GM18870 (cell line): ENCODE data around the gene PDE8B.
"Not testable (repeated sequence)": the region's sequence is repeated elsewhere in the genome, so short reads cannot be mapped to it uniquely, and the experiment has no call there.

ENCODE experiments used
- ATAC-seq: cut with Tn5 transposase; IDR thresholded peaks from one replicate; pipeline ENCODE4 v1.9.1; 2021; ENCODE audit warnings: moderate library complexity; ENCODE audit not compliant: unreplicated experiment

Gene PDE8B

DNA sequence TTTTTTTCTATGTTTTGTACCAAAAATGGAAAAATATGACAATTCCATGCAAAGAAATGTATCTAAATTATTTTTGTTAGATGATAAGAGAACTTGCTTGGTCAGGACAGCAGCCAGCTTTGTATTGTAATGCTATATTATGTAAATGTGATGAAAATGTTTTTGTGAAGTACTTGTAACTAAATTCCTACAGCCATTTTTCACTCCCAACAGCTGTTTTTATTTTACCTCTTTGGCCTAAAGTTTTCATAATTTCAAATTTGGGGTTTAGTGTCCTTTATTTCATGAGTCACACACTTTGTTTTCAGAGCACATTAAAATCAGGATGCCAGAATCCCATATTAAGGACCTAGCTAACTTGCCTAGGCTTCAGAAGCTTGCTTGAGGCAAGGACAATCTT lies 217.5 kb downstream of the PDE8B start:
- no peak for ATAC-seq

DNA sequence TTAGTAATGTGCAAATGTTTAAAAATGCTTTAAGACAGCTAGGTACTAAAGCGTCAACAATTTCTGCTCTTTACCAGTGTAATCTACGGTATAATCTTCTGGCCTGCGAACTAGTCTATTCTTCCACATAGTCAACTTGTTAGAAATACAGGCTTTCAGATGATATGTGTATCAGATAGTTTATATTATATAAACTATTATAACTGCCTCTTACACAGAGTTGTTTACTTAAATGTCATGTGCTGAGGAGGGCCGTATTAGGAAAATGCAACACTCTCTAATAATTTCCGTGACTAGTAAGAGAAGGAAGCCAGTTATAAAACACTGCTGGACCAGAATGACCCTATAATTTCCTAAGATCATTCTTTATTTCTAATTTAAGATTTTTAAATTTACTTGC lies 218.0 kb downstream of the PDE8B start:
- no peak for ATAC-seq

DNA sequence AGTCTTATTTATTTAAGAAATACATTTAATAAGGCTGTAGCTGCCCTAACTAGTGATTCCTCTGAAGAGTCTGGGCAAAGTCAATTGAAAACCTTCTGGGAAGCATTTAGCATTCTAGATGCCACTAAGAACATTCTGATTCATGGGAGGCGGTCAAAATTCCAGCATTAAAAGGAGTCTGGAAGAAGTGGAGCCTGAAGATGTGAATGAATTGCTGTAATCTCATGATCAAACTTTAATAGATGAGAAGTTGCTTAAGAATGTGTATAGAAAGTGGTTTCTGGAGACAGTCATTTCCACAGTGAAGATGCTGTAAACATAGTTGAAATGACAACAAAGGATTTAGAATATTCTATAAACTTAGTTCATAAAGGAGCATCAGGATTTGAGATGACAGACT lies 220.2 kb downstream of the PDE8B start:
- no peak for ATAC-seq

DNA sequence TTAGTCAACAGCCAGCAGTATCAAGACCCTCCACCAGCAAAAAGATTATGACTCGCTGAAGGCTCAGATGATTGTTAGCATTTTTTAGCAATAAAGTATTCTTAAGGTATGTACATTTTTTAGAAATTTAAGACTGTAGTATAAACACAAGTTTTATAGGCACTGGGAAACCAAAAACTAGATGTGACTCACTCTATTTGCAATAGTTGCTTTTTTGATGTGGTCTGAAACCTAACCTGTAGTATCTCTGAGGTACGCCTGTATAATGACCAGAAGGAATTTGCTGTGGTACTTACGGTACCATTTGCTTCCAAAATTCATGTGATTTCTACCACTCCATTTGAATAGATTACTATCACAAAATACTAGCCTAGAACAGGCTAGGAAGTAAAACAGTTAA lies 220.8 kb downstream of the PDE8B start:
- ATAC-seq = no peak

DNA sequence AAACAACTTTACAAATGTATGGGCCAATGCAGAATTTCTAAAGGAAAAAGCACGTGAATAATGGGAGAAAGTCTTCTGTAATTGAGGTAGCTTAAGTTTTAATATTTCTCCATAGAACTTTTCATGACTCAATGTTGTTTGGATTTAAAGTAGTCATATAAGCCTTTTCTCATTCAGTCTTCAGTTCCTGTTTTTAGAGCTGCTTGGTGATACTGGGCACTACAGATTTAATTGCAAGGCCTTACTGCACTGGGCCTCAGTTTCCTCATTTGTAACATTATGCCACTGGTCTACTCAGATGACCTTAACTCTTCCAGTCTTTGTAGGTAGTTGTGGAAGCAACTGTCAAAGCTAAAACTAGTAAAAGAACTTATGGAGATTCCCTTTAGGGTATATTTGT lies 221.2 kb downstream of the PDE8B start:
- ATAC-seq = no peak

DNA sequence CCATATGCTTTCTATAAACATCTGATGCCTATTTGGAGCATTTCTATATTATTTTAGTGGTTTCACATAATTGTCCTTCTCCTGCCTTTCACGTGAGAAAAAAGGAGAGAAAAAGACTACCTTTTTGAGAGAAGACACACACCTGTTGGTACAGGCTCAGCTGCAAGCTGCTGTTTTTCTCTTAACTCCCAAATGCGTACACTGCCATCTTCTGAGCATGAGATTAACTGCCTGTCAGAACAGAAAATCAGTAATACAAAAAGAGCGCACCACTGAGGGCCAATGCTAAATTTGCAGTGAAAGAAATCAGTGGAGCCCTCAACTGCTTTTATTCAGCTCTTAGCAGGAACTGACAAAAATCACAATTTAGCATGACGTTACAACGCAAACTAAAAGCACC lies 226.7 kb downstream of the PDE8B start:
- ATAC-seq = no peak

DNA sequence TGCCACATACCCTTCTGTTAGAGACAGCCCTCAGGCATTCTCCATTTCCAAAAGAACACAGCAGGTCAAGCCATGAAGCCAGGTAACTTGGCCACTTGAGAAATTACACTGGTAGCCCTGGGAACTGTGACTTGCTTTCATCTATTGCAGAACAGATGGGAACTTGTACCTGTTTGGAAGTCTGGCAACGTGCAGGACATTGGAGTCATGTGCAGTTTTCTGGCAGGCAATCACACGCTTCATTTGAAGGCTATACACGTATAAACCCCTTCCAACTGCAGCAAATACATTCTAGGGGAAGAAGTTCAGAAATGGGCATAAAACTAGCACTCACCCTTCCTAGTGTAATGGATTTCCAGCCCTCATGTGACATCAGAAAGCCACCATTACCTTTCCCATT lies 227.6 kb downstream of the PDE8B start:
- no peak for ATAC-seq

DNA sequence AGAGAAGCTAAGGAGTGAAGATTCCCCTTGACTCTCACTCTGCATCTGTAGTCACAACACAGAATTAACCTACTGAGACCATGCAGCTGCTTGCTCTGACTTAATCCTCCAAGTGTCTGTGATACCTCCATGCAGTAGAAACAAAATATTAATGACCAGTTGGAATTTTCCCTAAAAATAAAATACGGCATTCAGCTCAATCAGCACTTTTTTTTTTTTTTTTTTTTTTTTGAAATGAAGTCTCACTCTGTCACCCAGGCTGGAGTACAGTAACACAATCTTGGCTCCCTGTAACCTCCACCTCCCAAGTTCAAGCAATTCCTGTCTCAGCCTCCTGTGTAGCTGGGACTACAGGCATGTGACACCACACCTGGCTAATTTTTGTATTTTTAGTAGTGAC lies 233.2 kb downstream of the PDE8B start:
- no peak for ATAC-seq

DNA sequence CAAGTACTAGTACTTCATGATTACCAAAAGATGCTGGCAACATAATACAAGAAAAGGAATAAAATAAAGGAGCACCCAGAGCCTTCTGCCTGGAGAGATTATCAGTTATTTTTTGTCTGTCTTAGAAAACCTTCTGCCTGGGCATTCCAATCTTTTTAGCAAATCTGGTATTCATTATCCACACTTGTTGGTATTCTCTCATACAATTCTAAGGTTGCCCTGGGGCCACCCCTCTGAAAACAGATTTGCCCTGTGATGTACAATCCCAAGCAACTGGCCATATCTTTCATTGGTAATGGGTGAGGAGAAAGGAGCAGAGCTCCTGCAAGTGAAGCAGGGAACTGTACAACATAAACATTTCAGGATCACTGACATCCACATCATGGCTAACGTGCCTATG lies 233.9 kb downstream of the PDE8B start:
- no peak for ATAC-seq

DNA sequence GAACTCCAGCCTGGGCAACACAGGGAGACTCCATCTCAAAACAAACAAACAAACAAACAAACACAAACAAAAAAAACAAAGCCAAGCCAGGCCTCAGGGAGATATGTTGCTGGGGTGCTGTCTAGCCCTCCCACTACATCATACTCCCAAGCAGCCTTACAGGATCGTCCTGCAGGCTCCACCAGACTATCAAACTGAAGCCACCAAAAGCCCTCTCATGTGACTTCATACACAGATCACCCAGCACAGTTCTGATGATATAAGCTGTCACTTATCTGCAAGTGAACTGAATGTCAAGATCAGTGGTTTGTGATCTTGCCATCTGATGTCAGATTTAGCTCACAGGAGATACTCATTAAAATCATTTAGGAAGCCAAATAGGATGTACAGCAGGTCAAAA lies 238.4 kb downstream of the PDE8B start:
- ATAC-seq = no peak

DNA sequence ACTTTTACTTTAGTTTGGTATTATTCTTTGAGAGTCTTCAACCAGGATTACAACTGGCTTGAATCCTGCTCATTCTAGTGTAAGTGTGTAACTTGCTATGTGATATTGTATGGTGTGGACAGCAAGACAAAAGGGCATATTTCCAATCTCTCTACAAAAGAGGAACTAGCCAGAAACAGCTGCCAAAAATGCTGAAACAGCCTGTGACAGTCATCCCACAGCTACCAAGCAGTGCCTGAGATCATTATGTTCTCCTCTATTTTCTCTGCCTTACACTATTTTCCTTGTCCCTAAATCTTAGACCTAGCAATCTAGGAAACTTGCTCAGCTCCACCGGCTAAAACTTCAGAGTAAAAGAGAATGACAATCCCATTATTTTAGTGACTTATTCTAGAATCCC lies 238.8 kb downstream of the PDE8B start:
- no peak for ATAC-seq

DNA sequence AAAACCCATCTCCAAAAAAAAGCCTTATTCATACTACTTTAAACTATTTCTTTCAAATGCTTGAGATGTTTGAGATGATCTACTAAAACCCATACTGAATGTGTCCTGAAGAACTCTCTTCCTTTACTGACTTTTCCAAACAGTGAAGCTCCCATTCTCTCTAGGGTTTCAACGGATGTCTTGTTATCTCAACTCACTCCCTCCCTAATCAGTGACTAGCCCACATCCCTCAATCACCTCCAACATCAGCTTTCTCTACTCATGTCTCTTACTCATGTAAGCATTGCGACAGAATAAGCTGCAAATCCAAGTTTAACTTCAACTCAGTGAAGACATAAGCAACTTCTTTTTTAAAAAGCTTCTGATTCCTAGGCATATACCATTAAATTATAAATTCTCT lies 239.5 kb downstream of the PDE8B start:
- ATAC-seq = no peak

DNA sequence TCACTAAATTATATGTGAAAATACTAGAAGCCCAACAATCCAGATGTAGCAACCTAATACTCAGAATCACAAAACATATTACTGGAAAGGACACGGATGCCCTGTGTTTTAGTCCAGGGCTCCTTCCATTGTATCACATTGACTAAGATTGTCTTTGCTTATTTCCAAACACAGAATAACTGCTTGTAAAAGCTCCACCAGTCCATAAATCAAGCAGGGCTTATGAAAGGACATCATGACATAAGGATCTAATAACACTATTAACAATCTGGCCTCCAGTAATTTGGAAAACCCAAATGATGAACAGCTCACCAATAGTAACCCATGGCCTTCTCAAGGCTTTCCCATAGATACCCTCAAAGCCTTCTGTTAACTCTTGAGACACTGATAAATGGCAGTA lies 241.9 kb downstream of the PDE8B start:
- no peak for ATAC-seq

DNA sequence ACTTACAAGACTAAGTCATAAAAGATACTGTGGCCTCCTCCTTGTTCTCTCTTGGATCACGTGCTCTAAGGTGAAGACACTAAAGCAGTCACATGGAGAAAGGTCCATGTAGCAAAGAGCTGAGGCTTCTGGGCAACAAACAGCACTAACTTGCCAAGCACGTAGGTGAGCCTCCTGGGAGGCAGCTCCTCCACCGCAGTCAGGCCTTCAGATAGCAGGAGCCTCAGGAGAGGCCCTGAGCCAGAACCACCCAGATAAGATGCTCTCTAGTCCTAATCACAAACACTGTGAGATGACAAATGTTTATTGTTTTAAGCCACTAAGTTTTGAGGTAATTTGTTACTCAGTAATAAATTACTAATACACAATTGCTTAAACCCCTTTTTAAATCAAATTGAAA lies 243.6 kb downstream of the PDE8B start:
- ATAC-seq = no peak

DNA sequence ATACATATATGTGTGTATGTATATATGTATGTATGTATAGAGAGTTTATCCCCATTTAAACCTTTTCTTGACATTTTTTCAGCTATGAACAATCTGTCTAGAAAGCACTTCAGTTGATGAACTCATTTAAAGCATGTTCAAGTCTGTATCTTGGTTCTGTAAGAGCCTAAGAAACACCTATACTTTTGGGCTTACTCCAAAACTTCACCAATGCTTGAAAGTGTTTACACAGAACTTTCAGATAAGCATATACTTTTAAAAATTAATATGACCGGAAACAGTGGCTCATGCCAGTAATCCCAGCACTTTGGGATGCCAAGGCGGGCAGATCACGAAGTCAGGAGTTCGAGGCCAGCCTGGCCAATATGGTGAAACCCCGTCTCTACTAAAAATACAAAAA lies 250.8 kb downstream of the PDE8B start:
- no peak for ATAC-seq

DNA sequence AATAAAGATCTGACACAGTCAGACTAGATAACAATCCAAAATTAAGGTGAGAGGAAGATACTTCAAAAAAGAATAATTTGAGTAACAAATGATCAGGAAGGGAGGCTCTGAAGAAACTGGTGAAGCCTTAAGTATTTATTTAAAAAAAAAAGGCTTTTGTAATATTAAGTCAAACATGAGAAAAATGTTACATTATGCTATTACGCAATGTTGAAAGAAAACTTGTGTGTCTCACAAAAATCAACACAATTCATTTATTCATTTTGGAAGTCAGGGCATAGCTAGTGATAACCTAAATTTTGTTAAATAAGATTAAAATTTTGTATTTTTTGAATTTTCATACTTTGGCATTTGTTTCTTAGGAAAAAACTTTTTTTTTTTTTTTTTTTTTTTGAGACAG lies 253.4 kb downstream of the PDE8B start:
- no peak for ATAC-seq

DNA sequence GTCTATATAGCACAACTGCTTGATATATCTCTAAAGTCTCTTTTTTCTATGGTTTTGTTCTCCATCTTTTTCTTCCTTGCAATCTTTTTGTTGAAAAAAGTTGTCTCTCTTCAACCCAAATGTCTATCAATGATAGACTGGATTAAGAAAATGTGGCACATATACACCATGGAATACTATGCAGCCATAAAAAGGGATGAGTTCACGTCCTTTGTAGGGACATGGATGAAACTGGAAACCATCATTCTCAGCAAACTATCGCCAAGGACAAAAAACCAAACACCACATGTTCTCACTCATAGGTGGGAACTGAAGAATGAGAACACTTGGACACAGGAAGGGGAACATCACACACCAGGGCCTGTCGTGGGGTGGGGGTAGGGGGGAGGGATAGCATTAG lies 258.4 kb downstream of the PDE8B start:
- not testable (repeated sequence) for ATAC-seq

DNA sequence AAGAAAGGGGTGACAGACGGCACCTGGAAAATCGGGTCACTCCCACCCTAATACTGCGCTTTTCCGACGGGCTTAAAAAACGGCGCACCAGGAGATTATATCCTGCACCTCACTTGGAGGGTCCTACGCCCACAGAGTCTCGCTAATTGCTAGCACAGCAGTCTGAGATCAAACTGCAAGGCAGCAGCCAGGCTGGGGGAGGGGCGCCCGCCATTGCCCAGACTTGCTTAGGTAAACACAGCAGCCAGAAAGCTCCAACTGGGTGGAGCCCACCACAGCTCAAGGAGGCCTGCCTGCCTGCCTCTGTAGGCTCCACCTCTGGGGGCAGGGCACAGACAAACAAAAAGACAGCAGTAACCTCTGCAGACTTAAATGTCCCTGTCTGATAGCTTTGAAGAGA lies 264.6 kb downstream of the PDE8B start:
- ATAC-seq = not testable (repeated sequence)
